PC-3 (cell line): ENCODE measurements around the gene PMP22. TPM values are rescaled to one million over a fixed set of nuclear protein-coding genes. Genes with fewer than 3 reads are reported as not detected.

Source experiments
- ATAC-seq: fragments of 200-7000 bp; cut with Tn5 transposase; 2 replicates; pipeline ENCODE4 v1.9.1; 2020; ENCODE audit warnings: mild to moderate bottlenecking, moderate library complexity
- BruUV-seq: library from RNA; stranded (reverse); fragments of 400-500 nt; replicated peaks from 2 replicates; lab custom pipeline; 2021; lab: Mats Ljungman, UMichigan
- CTCF ChIA-PET: fragments of 300-600 bp; sonication (Branson Sonifier 250); formaldehyde crosslinking; loops from one replicate; lab custom pipeline; 2022; ENCODE audit warnings: antibody characterized with exemption; lab: Charles Lee
- POLR2A ChIA-PET: fragments of 300-600 bp; sonication (Branson Sonifier 250); formaldehyde crosslinking; loops from one replicate; lab custom pipeline; 2022; ENCODE audit warnings: antibody characterized with exemption; ENCODE audit not compliant: unreplicated experiment; lab: Charles Lee
- DNase-seq: peaks from one replicate; pipeline ENCODE4 v3.0.0-alpha.2; 2015
- H2AFZ ChIP-seq: fragments of 300-600 bp; sonication (generic); 2 replicates; pipeline ENCODE4 v1.6.0; 2016; ENCODE audit warnings: antibody characterized with exemption, low read length
- H3F3A ChIP-seq: fragments of 300-600 bp; sonication (generic); one replicate; pipeline ENCODE4 v1.6.0; 2017; ENCODE audit warnings: antibody characterized with exemption, low read length, control low read depth, mild to moderate bottlenecking; ENCODE audit not compliant: unreplicated experiment
- H3K27ac ChIP-seq: fragments of 300-600 bp; sonication (generic); 2 replicates; pipeline ENCODE4 v1.5.1; 2016; ENCODE audit warnings: mild to moderate bottlenecking, low read length
- H3K27me3 ChIP-seq: fragments of 300-600 bp; sonication (generic); 2 replicates; pipeline ENCODE4 v1.6.1; 2016; ENCODE audit warnings: low read length, mixed read lengths
- H3K36me3 ChIP-seq: fragments of 300-600 bp; sonication (generic); 2 replicates; pipeline ENCODE4 v1.6.1; 2016; ENCODE audit warnings: low read depth, mixed run types, low read length, mixed read lengths
- H3K4me1 ChIP-seq: fragments of 300-600 bp; sonication (generic); 2 replicates; pipeline ENCODE4 v1.5.1; 2016; ENCODE audit warnings: low read length; ENCODE audit not compliant: insufficient read depth
- H3K4me2 ChIP-seq: fragments of 300-600 bp; sonication (generic); 2 replicates; pipeline ENCODE4 v1.6.0; 2016; ENCODE audit warnings: low read length
- H3K4me3 ChIP-seq: fragments of 300-600 bp; sonication (generic); 2 replicates; pipeline ENCODE4 v1.5.1; 2016; ENCODE audit warnings: mild to moderate bottlenecking, low read length, mixed read lengths
- H3K79me2 ChIP-seq: fragments of 300-600 bp; sonication (generic); 2 replicates; pipeline ENCODE4 v1.6.1; 2017; ENCODE audit warnings: low read length, mixed read lengths
- H3K9ac ChIP-seq: fragments of 300-600 bp; sonication (generic); 2 replicates; pipeline ENCODE4 v1.6.0; 2016; ENCODE audit warnings: mild to moderate bottlenecking, low read length
- H3K9me2 ChIP-seq: fragments of 300-600 bp; sonication (generic); replicated peaks from 2 replicates; pipeline ENCODE4 v1.6.1; 2016; ENCODE audit warnings: mixed run types, low read length, mixed read lengths
- H3K9me3 ChIP-seq: fragments of 300-600 bp; sonication (generic); 2 replicates; pipeline ENCODE4 v1.6.1; 2016; ENCODE audit warnings: low read length, mixed read lengths
- H4K20me1 ChIP-seq: fragments of 300-600 bp; sonication (generic); 2 replicates; pipeline ENCODE4 v1.6.1; 2016; ENCODE audit warnings: low read length, mixed read lengths
- EZH2 ChIP-seq: fragments of 300-600 bp; sonication (generic); IDR thresholded peaks from one replicate; pipeline ENCODE4 v1.6.1; 2017; ENCODE audit warnings: antibody characterized with exemption, mild to moderate bottlenecking, low read length; ENCODE audit not compliant: unreplicated experiment
- EZH2phosphoT487 ChIP-seq: fragments of 300-600 bp; sonication (generic); IDR thresholded peaks from 2 replicates; pipeline ENCODE4 v1.6.1; 2018; ENCODE audit warnings: mild to moderate bottlenecking, antibody characterized with exemption, low read length, borderline replicate concordance
- intact Hi-C: fragments of 100-400 bp; cut with micrococcal nuclease; formaldehyde crosslinking; loops from 2 replicates; pipeline ENCODE4 v1.9.0; 2023
- microRNA-seq: library from miRNA; unstranded; fragments of <30 nt; microRNA quantifications from one replicate; pipeline ENCODE4 v1.1.0, GENCODE V29; 2020; ENCODE audit not compliant: unreplicated experiment
- total RNA-seq: library from RNA; depleted of rRNA; stranded (reverse); fragments of >200 nt; gene quantifications from 2 replicates; pipeline ENCODE4 v1.2.3, GENCODE V29; 2014; rRNA removed
- TF ChIP-seq, protein P1 (sequence below): fragments of 300-600 bp; sonication (generic); conservative IDR thresholded peaks from 2 replicates; pipeline ENCODE4 v1.5.1; 2017; ENCODE audit warnings: antibody characterized with exemption, low read depth, mild to moderate bottlenecking, low read length

PMP22 gene
- total RNA-seq, 1 experiment from 2014 or later: 51.0 TPM

DNA sequence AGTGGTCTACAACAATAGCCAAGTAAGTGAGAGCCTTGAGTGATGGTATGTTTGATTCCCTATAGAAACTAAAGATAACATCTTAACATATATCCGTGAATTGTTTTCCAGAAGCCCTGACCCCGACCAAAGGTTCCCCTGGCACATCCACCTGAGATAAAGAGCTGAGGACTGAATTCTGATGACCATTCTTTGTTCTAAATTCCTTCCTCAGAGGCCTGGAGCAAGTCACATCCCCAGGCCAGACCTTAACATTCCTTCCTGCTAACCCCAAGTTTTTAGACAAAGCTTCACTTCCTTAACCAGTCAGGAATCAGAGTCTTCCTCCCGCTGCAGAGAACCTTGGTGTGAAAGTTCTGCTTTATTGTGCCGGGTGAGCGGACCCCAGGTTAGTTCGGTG is 83.3 kb downstream of the PMP22 start:
- H4K20me1 ChIP-seq: no peaks in the 10 kb centered on the region
- H2AFZ ChIP-seq: no peak overlapping the region
- no peak overlapping the region for H3K27ac ChIP-seq
- no TSS peak for BruUV-seq
- no peaks in the 10 kb centered on the region for H3K79me2 ChIP-seq
- no peak overlapping the region for H3K4me2 ChIP-seq
- H3K9me2 ChIP-seq: no peaks in the 10 kb centered on the region
- H3K4me3 ChIP-seq: no peak overlapping the region
- TF ChIP-seq, protein P1, sequence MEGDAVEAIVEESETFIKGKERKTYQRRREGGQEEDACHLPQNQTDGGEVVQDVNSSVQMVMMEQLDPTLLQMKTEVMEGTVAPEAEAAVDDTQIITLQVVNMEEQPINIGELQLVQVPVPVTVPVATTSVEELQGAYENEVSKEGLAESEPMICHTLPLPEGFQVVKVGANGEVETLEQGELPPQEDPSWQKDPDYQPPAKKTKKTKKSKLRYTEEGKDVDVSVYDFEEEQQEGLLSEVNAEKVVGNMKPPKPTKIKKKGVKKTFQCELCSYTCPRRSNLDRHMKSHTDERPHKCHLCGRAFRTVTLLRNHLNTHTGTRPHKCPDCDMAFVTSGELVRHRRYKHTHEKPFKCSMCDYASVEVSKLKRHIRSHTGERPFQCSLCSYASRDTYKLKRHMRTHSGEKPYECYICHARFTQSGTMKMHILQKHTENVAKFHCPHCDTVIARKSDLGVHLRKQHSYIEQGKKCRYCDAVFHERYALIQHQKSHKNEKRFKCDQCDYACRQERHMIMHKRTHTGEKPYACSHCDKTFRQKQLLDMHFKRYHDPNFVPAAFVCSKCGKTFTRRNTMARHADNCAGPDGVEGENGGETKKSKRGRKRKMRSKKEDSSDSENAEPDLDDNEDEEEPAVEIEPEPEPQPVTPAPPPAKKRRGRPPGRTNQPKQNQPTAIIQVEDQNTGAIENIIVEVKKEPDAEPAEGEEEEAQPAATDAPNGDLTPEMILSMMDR: no peak
- TF ChIP-seq EZH2 (no peak), EZH2phosphoT487 (no peak)
- ChIA-PET POLR2A (no interaction called here), CTCF (no interaction called here)
- ATAC-seq (no peak), DNase-seq (no peak)
- intact Hi-C loops: no loop called here
- H3K4me1 ChIP-seq: no peaks in the 10 kb centered on the region
- H3F3A ChIP-seq: no peaks in the 10 kb centered on the region
- H3K36me3 ChIP-seq: no peaks in the 10 kb centered on the region
- H3K27me3 ChIP-seq: peaks cover 88% of the 10 kb centered on the region
- no peaks in the 10 kb centered on the region for H3K9me3 ChIP-seq
- no peak overlapping the region for H3K9ac ChIP-seq

DNA sequence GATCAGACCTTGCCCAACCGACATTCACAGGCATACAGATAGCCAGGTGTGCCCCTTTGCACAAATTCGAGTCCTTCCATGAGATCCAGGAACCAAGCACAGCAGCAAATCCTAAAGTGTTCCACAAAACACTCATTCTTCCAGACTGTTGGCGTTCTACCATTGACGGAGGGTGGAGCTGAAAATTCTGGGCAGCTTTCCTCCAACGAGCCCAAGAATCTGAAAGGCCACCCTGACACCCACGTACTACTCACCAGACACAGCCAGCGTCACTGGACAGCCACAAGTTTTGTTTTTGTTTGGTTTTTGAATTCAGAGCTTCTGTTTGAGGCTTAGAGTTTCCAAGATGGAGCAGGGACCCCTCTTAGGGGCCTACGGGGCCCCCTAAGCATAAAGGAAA is 83.8 kb downstream of the PMP22 start:
- H3K9me2 ChIP-seq: no peaks in the 10 kb centered on the region
- H2AFZ ChIP-seq: no peak overlapping the region
- H3K27me3 ChIP-seq: peaks cover 89% of the 10 kb centered on the region
- no peak overlapping the region for H3K9ac ChIP-seq
- no peaks in the 10 kb centered on the region for H3K36me3 ChIP-seq
- no peak for ATAC-seq
- ChIA-PET POLR2A (no interaction called here), CTCF (no interaction called here)
- DNase-seq: no peak
- H3F3A ChIP-seq: no peaks in the 10 kb centered on the region
- TF ChIP-seq, protein P1: no peak
- TF ChIP-seq EZH2: no peak
- no peak for TF ChIP-seq EZH2phosphoT487
- no peaks in the 10 kb centered on the region for H3K4me1 ChIP-seq
- BruUV-seq: no TSS peak
- H3K4me2 ChIP-seq: no peak overlapping the region
- intact Hi-C loops: no loop called here
- H4K20me1 ChIP-seq: no peaks in the 10 kb centered on the region
- no peaks in the 10 kb centered on the region for H3K9me3 ChIP-seq
- H3K4me3 ChIP-seq: no peak overlapping the region
- H3K79me2 ChIP-seq: no peaks in the 10 kb centered on the region
- H3K27ac ChIP-seq: no peak overlapping the region

- intact Hi-C loops: no loop called here
- no peaks in the 10 kb centered on the region for H3K9me2 ChIP-seq
- no peak for TF ChIP-seq EZH2phosphoT487
- TF ChIP-seq, protein P1: no peak
- TF ChIP-seq EZH2: no peak
- no peak for ATAC-seq
- no peaks in the 10 kb centered on the region for H3K9me3 ChIP-seq
- H3K4me3 ChIP-seq: no peak overlapping the region
- H3K4me1 ChIP-seq: no peaks in the 10 kb centered on the region
- H3F3A ChIP-seq: no peaks in the 10 kb centered on the region
- no peaks in the 10 kb centered on the region for H4K20me1 ChIP-seq
- H3K36me3 ChIP-seq: no peaks in the 10 kb centered on the region
- no TSS peak for BruUV-seq
- no peaks in the 10 kb centered on the region for H3K79me2 ChIP-seq
- H3K9ac ChIP-seq: no peak overlapping the region
- no peak overlapping the region for H3K4me2 ChIP-seq
- peaks cover 88% of the 10 kb centered on the region for H3K27me3 ChIP-seq
- ChIA-PET POLR2A (no interaction called here), CTCF (no interaction called here)
- H2AFZ ChIP-seq: no peak overlapping the region
- no peak for DNase-seq
- H3K27ac ChIP-seq: no peak overlapping the region
Measured at GRCh38 chr17:15180121-15180561, 85.0 kb downstream of the PMP22 start.

Small RNAs within 50 kb of the gene (microRNA-seq; reads per million reads assigned to microRNA genes)
- gene MIR4731: 1.8 reads per million

Other genes starting within 250 kb of the PMP22 start
- not detected in 2 replicates for gene TEKT3, start 76.3 kb upstream of the PMP22 start, total RNA-seq
- gene CDRT4, start 202.3 kb upstream of the PMP22 start, total RNA-seq: 5.0 and 8.9 TPM in 2 replicates